Measurements from ENCODE around the gene GRHL3. TPM values are rescaled to one million over a fixed set of nuclear protein-coding genes. Genes with fewer than 3 reads are reported as not detected.

GRHL3 gene
- total RNA-seq, 3 donors from 2014 or later = not detected

DNA sequence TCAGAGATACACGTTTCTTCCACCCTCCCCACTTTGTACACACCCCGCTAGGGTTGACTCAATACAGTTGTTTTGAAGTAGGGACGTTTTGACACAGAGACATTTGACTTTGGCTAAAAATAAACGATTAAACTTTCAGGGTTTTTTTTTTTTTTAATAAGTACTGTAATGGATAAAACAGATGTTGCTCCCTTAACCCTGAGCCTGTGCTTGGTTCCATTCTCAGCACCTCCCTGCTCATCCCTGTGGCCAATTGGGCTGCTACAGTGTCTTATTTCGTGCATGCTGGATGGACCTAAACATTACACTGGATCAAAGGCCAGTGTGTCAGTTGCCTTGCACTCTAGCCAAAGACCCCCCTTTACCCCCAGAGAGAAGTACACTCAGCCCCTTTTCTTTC is 16.9 kb downstream of the GRHL3 start:
- H3K27me3 Mint-ChIP-seq (ENCODE audit: low read depth) = no peaks in the 10 kb centered on the region
- no peak for DNase-seq
- no peaks in the 10 kb centered on the region for H3K9me3 Mint-ChIP-seq

GRCh38 chr1:24337455-24337854 is 18.3 kb downstream of the GRHL3 start:
- no peaks in the 10 kb centered on the region for H3K9me3 Mint-ChIP-seq
- no peak overlapping the region for H3K4me3 Mint-ChIP-seq
- no peak for DNase-seq
- H3K27me3 Mint-ChIP-seq (ENCODE audit: low read depth) = no peaks in the 10 kb centered on the region
- no peaks in the 10 kb centered on the region for H3K36me3 Mint-ChIP-seq (ENCODE audit: insufficient read depth)
- no peaks in the 10 kb centered on the region for H3K4me1 Mint-ChIP-seq (ENCODE audit: low read depth)
- ATAC-seq = no peak

More for the DNA sequence above, 16.9 kb downstream of the GRHL3 start:
- Mint-ChIP-seq H3K36me3 (ENCODE audit: insufficient read depth) (no peaks in the 10 kb centered on the region), H3K4me1 (ENCODE audit: low read depth) (no peaks in the 10 kb centered on the region), H3K4me3 (no peak overlapping the region)
- no peak for ATAC-seq

DNA sequence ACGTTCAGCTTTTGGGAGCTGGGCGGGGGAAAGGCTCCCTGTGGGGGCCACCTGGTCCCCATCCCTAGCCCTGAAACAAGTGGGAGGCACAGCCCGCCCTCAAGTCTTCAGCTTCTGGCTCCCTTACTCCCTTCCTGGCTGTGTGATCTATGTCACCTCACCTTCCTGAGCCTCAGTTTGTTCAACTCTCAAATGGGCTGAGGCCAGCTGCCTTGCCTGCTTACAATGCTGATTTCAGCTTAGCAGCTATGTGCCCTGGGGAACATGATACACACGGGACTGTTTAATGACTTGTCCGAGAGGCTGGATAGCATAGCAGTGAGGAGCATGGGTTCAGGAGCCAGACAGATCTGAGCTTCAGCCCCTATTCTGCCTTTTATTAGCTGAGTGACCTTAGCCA is 19.3 kb downstream of the GRHL3 start:
- no peak for DNase-seq

GRCh38 chr1:24339996-24340395 is 20.8 kb downstream of the GRHL3 start:
- no peaks in the 10 kb centered on the region for H3K27me3 Mint-ChIP-seq (ENCODE audit: low read depth)
- H3K36me3 Mint-ChIP-seq (ENCODE audit: insufficient read depth) = no peaks in the 10 kb centered on the region
- no peaks in the 10 kb centered on the region for H3K9me3 Mint-ChIP-seq
- no peaks in the 10 kb centered on the region for H3K4me1 Mint-ChIP-seq (ENCODE audit: low read depth)
- DNase-seq = no peak
- no peak overlapping the region for H3K4me3 Mint-ChIP-seq
- no peak for ATAC-seq

More for the DNA sequence above, 19.3 kb downstream of the GRHL3 start:
- Mint-ChIP-seq H3K36me3 (ENCODE audit: insufficient read depth) (no peaks in the 10 kb centered on the region), H3K4me3 (no peak overlapping the region), H3K9me3 (no peaks in the 10 kb centered on the region), H3K4me1 (ENCODE audit: low read depth) (no peaks in the 10 kb centered on the region), H3K27me3 (ENCODE audit: low read depth) (no peaks in the 10 kb centered on the region)
- no peak for ATAC-seq

DNA sequence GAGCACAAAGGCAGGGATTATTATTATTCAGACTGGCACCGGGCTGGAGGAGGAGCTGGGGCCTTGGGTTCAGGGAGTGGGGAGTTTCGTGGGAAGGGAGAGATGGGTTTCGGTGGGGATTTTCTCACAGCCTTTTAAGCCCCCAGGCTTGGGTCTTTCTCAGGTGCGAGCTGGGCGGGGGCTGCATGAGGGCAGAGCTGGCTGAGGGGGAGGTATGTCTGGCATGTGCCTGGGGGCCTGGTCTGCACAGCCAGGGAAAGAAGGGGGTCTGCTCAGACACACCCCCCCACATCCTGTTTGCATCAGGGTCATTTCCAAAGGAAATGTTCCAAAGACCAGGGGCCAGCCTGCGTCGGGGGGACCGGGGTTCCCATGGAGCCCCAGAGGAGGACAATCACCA is 21.6 kb downstream of the GRHL3 start:
- no peaks in the 10 kb centered on the region for H3K9me3 Mint-ChIP-seq
- ATAC-seq (no peak), DNase-seq (no peak)
- H3K36me3 Mint-ChIP-seq (ENCODE audit: insufficient read depth) = no peaks in the 10 kb centered on the region
- H3K4me3 Mint-ChIP-seq = no peak overlapping the region
- H3K27me3 Mint-ChIP-seq (ENCODE audit: low read depth) = peaks cover 2% of the 10 kb centered on the region
- no peaks in the 10 kb centered on the region for H3K4me1 Mint-ChIP-seq (ENCODE audit: low read depth)

DNA sequence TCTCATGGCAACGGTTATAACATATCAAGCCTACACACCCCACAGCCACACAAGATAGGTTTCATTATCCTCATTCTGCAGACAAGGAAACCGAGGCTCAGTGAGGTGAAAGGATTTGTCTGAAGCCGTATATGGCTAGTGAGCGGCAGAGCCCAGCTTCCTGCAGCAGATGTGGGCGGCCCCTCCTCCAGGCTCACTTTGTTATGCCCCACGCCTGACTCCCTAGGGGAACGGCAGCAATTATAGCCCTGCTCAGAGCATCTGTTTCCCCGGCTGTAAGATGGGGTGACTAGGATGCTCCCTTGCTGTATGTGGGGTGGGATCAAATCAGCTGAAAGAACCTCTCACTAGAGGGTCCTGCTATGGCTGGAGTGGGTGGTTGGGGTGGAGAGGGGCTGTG is 22.1 kb downstream of the GRHL3 start:
- Mint-ChIP-seq H3K4me3 (no peak overlapping the region), H3K27me3 (ENCODE audit: low read depth) (peaks cover 2% of the 10 kb centered on the region), H3K36me3 (ENCODE audit: insufficient read depth) (no peaks in the 10 kb centered on the region), H3K4me1 (ENCODE audit: low read depth) (no peaks in the 10 kb centered on the region), H3K9me3 (no peaks in the 10 kb centered on the region)
- ATAC-seq (no peak), DNase-seq (no peak)

GRCh38 chr1:24343412-24344089 is 24.4 kb downstream of the GRHL3 start:
- Mint-ChIP-seq H3K36me3 (ENCODE audit: insufficient read depth) (no peaks in the 10 kb centered on the region), H3K4me3 (no peak overlapping the region), H3K4me1 (ENCODE audit: low read depth) (no peaks in the 10 kb centered on the region), H3K27me3 (ENCODE audit: low read depth) (peaks cover 2% of the 10 kb centered on the region), H3K9me3 (no peaks in the 10 kb centered on the region)
- DNase-seq (no peak), ATAC-seq (no peak)

DNA sequence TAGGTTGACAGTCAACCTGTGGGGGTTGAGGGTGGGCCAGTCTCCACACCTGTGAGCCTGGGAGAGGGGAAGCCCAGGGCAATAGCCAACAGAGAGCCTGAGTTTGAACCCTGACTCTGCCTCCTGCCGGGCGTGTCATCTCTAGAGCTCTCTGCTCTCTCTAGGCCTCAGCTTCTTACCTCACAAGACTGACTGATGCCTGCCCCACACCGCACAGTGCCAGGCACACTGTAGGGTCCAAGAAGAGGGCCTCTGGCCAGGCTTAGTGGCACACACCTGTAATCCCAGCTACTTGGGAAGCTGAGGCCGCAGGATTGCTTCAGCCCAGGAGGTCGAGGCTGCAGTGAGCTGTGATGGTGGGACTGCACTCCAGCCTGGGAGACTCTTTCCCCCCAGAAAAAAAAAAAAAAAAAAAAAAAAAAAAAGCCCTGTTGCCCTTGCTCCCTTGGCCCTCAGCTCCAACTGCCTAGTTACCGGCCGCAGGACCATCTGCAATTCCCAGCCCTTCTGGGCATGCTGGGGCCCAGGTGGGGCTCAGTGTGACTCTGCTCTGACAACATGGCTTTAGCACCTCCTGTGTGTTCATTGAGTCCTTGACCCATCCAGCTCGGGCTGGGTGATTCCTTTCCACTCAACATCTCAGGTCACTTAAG is 25.1 kb downstream of the GRHL3 start:
- no peaks in the 10 kb centered on the region for H3K4me1 Mint-ChIP-seq (ENCODE audit: low read depth)
- H3K4me3 Mint-ChIP-seq = no peak overlapping the region
- DNase-seq = no peak
- no peak for ATAC-seq
- H3K36me3 Mint-ChIP-seq (ENCODE audit: insufficient read depth) = no peaks in the 10 kb centered on the region
- no peaks in the 10 kb centered on the region for H3K9me3 Mint-ChIP-seq
- peaks cover 2% of the 10 kb centered on the region for H3K27me3 Mint-ChIP-seq (ENCODE audit: low read depth)

GRCh38 chr1:24345334-24345733 is 26.2 kb downstream of the GRHL3 start:
- no peak for DNase-seq
- Mint-ChIP-seq H3K4me3 (no peak overlapping the region), H3K9me3 (no peaks in the 10 kb centered on the region), H3K27me3 (ENCODE audit: low read depth) (peaks cover 2% of the 10 kb centered on the region), H3K4me1 (ENCODE audit: low read depth) (peaks cover 10% of the 10 kb centered on the region), H3K36me3 (ENCODE audit: insufficient read depth) (no peaks in the 10 kb centered on the region)
- ATAC-seq = no peak

DNA sequence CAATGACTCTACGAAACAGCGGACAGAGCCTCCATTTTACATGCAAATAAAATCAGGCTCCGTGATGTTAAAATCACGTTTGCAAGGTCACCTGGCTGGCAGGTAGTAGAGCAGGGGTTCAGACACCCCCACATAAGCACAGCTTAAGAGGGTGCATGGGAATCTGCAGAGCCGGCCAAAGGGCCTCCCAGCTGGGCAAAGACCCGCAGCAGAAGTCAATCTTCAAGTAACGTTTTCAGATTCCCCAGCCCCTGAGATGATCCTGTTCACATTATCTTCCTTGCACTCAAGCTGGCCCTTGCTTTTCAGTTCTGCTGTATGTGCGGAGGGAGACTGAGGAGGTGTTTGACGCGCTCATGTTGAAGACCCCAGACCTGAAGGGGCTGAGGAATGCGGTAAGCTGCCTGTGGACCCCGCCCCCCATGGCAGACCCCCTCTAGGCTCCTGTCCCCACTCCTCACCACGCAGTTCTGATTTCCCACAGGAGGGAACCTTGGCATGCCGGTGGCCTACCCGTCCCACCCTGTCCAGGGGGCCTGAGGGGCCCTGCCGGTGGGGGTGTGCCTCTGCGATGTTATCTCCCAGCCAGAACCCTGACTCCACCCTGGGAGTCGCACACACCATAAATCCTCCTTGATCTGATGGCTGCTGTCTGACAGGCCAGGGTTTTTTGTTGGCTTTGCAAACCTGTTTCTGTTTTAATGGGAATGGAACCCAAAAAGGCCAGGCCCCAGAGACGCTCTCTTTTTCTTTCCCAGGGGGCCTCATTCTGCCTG is 28.2 kb downstream of the GRHL3 start:
- no peak for ATAC-seq
- H3K27me3 Mint-ChIP-seq (ENCODE audit: low read depth) = peaks cover 2% of the 10 kb centered on the region
- no peak overlapping the region for H3K4me3 Mint-ChIP-seq
- peaks cover 27% of the 10 kb centered on the region for H3K4me1 Mint-ChIP-seq (ENCODE audit: low read depth)
- no peak for DNase-seq
- H3K9me3 Mint-ChIP-seq = no peaks in the 10 kb centered on the region
- H3K36me3 Mint-ChIP-seq (ENCODE audit: insufficient read depth) = no peaks in the 10 kb centered on the region

DNA sequence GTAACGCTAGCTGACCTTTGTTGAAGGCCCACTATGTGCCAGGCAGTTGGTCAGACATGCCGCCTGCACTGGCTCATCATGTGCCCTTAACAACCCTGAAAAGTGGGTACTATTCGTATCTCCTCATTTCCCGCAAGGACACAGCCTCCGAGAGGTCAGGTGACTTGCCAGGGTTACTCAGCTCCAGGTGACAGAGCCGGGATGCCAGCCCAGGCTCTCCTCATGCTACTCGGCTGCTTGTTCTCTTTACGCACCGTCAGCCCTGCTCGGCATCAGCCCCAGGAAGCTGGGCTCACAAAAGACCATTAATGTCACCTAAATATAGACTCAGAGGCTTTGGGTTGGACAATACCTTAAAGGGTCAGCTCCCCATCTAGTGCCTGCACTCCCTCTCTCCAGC is 29.0 kb downstream of the GRHL3 start:
- DNase-seq (no peak), ATAC-seq (no peak)
- Mint-ChIP-seq H3K36me3 (ENCODE audit: insufficient read depth) (no peaks in the 10 kb centered on the region), H3K4me3 (no peak overlapping the region), H3K4me1 (ENCODE audit: low read depth) (peaks cover 32% of the 10 kb centered on the region), H3K9me3 (no peaks in the 10 kb centered on the region), H3K27me3 (ENCODE audit: low read depth) (peaks cover 2% of the 10 kb centered on the region)

- H3K4me3 Mint-ChIP-seq = no peak overlapping the region
- no peaks in the 10 kb centered on the region for H3K36me3 Mint-ChIP-seq (ENCODE audit: insufficient read depth)
- H3K4me1 Mint-ChIP-seq (ENCODE audit: low read depth) = peaks cover 32% of the 10 kb centered on the region
- DNase-seq = no peak
- H3K9me3 Mint-ChIP-seq = no peaks in the 10 kb centered on the region
- ATAC-seq = peak; percentile 64
- peaks cover 2% of the 10 kb centered on the region for H3K27me3 Mint-ChIP-seq (ENCODE audit: low read depth)
These were observed 30.7 kb downstream of the GRHL3 start for GRCh38 chr1:24349891-24350290.

DNA sequence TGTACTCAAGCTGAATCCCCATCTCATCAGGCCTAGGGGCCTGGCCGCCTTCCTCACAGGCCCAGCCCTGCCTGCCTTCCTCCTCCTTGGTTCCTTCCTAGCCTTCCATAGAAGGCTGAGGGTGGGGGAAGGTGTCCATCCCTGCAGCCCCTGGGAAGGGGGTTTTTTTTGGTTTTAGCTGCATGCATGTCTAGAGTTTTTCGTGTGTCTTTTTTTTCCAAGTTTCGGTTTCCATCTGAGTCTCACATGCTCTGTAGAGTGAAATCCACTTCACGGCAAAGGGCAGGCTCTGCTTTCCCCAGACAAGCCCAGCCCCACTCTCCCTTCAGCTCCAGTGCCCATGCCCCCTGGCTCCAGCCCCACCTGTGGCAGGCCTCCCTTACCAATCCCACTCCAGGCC is 32.1 kb downstream of the GRHL3 start:
- Mint-ChIP-seq H3K4me1 (ENCODE audit: low read depth) (peaks cover 32% of the 10 kb centered on the region), H3K27me3 (ENCODE audit: low read depth) (no peaks in the 10 kb centered on the region), H3K9me3 (no peaks in the 10 kb centered on the region), H3K4me3 (no peak overlapping the region), H3K36me3 (ENCODE audit: insufficient read depth) (no peaks in the 10 kb centered on the region)
- ATAC-seq (peak; percentile 48 to 51), DNase-seq (no peak)

- Mint-ChIP-seq H3K4me3 (no peak overlapping the region), H3K27me3 (ENCODE audit: low read depth) (no peaks in the 10 kb centered on the region), H3K9me3 (no peaks in the 10 kb centered on the region), H3K36me3 (ENCODE audit: insufficient read depth) (no peaks in the 10 kb centered on the region), H3K4me1 (ENCODE audit: low read depth) (peaks cover 32% of the 10 kb centered on the region)
- DNase-seq (peak; percentile 18), ATAC-seq (peak; percentile 59 to 73)
These were observed 32.9 kb downstream of the GRHL3 start for GRCh38 chr1:24351918-24352627.
